Brain microvascular endothelial cell (primary cell): ENCODE data around the gene C4BPB.

ENCODE experiments used
- DNase-seq: peaks from one replicate; pipeline ENCODE4 v3.0.0-alpha.2; 2020
- H3K27ac ChIP-seq: fragments of 250-450 bp; sonication (Bioruptor Pico); 2 replicates; pipeline ENCODE4 v1.5.1; 2020; ENCODE audit warnings: mild to moderate bottlenecking, moderate library complexity
- H3K27me3 ChIP-seq: fragments of 250-450 bp; sonication (Bioruptor Pico); replicated peaks from 2 replicates; pipeline ENCODE4 v1.5.1; 2020; ENCODE audit warnings: mild to moderate bottlenecking
- H3K36me3 ChIP-seq: fragments of 250-450 bp; sonication (Bioruptor Pico); replicated peaks from 2 replicates; pipeline ENCODE4 v1.5.1; 2020; ENCODE audit warnings: mild to moderate bottlenecking
- H3K4me3 ChIP-seq: 2 replicates; pipeline ENCODE4 v1.5.1; 2011; ENCODE audit warnings: low read depth, mild to moderate bottlenecking, control low read depth, low read length, moderate library complexity
- CTCF ChIP-seq: IDR thresholded peaks from 2 replicates; pipeline ENCODE4 v1.5.1; 2011; ENCODE audit warnings: low read depth, mild to moderate bottlenecking, moderate library complexity, low read length, control low read depth, inconsistent platforms; ENCODE audit errors: missing control alignments
- in situ Hi-C: cut with HindIII; loops from 2 replicates; pipeline ENCODE4 v1.10.0; 2017; ENCODE audit warnings: low sequenced_read_pairs, low pct_ligation_motif_present

Gene C4BPB

DNA sequence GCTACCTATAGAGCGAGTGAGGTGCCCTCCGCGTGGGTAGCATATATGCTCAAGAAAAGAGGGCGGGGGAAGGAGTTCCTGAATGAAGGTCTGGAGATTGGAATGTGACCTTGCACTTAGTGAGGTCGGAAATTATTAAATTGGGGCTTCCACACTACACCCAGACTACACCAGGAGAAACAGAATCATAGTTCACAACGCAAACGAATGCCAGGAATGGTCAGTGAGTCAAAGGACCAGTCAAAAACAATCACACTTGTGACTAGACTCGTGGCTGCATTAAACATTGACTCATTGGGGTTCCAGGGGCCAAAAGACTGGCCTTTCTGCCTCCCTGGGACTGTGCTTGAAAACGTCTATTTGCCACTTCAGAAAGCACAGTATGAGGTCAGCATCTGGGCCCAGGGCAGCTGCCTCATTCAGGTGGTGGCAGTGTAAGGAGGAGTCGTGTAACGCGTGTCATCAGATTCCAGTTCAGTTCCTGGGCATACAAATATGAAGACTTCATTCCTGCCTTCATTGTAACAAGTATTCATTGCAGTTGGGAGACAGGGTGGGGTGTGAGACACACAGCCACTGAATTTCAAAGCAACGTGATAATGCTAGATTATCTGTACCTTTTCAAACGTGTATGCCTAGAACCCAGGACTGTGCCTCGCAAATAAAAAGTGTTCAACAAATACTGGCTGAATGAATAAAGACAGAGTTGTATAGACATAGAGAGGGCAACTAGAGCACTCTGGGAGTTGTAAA is 37.3 kb upstream of the C4BPB start, which contains the start of gene YOD1:
TSS of gene YOD1 (minus strand) at position 18 of the 753 bp plus-strand sequence. CDS start 178 bp downstream, outside the sequence.
- Histone ChIP-seq H3K27ac (peak within 1 kb of the TSS; percentile 92), H3K4me3 (peak within 1 kb of the TSS; percentile 92), H3K36me3 (peaks cover 20% of the 10 kb centered on the region), H3K27me3 (no peaks in the 10 kb centered on the region)
- in situ Hi-C loops, result no loop called here
- no peak for TF ChIP-seq CTCF
- peak; percentile 49 for DNase-seq

GRCh38 chr1:207052911-207053769 is 35.5 kb upstream of the C4BPB start, which contains the start of gene PFKFB2:
Gene PFKFB2 (plus strand): TSS chr1:207053275. CDS start chr1:207054718, 1,443 bp downstream.
- Histone ChIP-seq H3K27me3 (no peaks in the 10 kb centered on the region), H3K27ac (peak within 1 kb of the TSS; percentile 33), H3K4me3 (peak within 1 kb of the TSS; percentile 78), H3K36me3 (peaks cover 17% of the 10 kb centered on the region)
- TF ChIP-seq CTCF, result no peak
- DNase-seq, result peak; percentile 93
- in situ Hi-C loops, result no loop called here

GRCh38 chr1:207054491-207054890 is 34.2 kb upstream of the C4BPB start:
- TF ChIP-seq CTCF, result no peak
- Histone ChIP-seq H3K4me3 (no peak overlapping the region), H3K36me3 (peaks cover 5% of the 10 kb centered on the region), H3K27ac (no peak overlapping the region), H3K27me3 (no peaks in the 10 kb centered on the region)
- DNase-seq, result no peak
- in situ Hi-C loops, result no loop called here

- no peak for DNase-seq
- no peak overlapping the region for H3K27ac ChIP-seq
- H3K4me3 ChIP-seq, result no peak overlapping the region
- in situ Hi-C loops, result no loop called here
- H3K36me3 ChIP-seq, result peaks cover 2% of the 10 kb centered on the region
- no peak for TF ChIP-seq CTCF
- H3K27me3 ChIP-seq, result no peaks in the 10 kb centered on the region
Observed at GRCh38 chr1:207055386-207056001, 33.2 kb upstream of the C4BPB start.

DNA sequence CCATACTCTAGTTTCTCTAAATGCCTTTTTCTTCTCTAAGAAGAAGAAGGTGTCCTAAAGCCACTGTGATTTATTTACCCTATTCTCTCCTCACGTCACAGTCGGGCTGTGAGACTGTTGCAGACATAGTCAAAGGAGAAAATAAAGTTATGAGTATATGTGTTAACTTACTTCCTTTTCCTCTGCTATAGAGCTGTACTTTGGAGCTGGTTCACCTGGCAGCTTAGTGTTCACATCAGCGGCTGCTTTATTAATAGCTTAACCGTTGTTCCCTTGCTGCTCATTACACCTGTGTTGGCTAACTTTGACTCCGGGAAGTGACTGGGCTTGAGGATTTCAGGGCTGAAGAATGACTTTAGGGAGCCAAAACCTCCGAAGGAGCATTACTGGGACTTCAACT is 32.0 kb upstream of the C4BPB start:
- Histone ChIP-seq H3K27me3 (no peaks in the 10 kb centered on the region), H3K27ac (no peak overlapping the region), H3K4me3 (no peak overlapping the region), H3K36me3 (no peaks in the 10 kb centered on the region)
- no peak for TF ChIP-seq CTCF
- in situ Hi-C loops, result no loop called here
- no peak for DNase-seq
